ENCODE measurements around the gene FNBP1L. TPM values are rescaled to one million over a fixed set of nuclear protein-coding genes. Genes with fewer than 3 reads are reported as not detected.

FNBP1L gene
- total and polyA plus RNA-seq, 2 donors from 2014 or later: 32.7 to 57.3 TPM

DNA sequence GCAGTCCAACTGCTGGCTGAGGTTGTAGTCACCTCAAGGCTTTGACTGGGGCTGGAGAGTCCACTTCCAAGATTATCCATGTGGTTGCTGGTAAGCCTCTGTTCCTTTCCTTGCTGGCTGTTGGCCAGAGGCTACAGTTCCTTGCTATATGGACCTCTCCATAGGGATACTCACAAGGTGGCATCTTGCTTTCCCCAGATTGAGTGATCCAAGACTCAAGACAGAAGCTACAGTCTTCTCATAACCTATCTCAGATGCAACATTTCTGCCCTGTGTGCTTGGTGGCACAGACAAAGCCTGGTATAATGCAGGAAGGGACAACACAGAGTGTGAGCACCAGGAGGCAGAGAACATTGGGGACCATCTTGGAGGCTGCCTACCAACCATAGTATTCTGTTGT lies 111.8 kb downstream of the FNBP1L start:
- Histone ChIP-seq H3K4me3 (ENCODE audit: low read length in 3 of 3) (no peak overlapping the region), H3K36me3 (ENCODE audit: control insufficient read depth in 2 of 3, insufficient read depth in 3 of 3, low read length in 3 of 3) (peaks cover 4 to 15% (median 12%) of the 10 kb centered on the region in 3 donors), H3K27me3 (ENCODE audit: control insufficient read depth, insufficient read depth, low read length) (no peaks in the 10 kb centered on the region), H3K4me1 (ENCODE audit: control insufficient read depth in 2 of 3, insufficient read depth in 2 of 3, low read depth in 1 of 3, low read length in 3 of 3) (peaks cover 0 to 14% (median 3%) of the 10 kb centered on the region in 3 donors), H3K27ac (ENCODE audit: low read depth in 2 of 2, low read length in 2 of 2) (no peak overlapping the region), H3K9ac (ENCODE audit: low read length in 3 of 3) (no peak overlapping the region), H3K9me3 (ENCODE audit: control insufficient read depth in 2 of 3, insufficient read depth in 1 of 3, low read length in 3 of 3) (no peaks in the 10 kb centered on the region)
- intact Hi-C loops (cut with DNase I): no loop called here
- TF ChIP-seq, protein P1, sequence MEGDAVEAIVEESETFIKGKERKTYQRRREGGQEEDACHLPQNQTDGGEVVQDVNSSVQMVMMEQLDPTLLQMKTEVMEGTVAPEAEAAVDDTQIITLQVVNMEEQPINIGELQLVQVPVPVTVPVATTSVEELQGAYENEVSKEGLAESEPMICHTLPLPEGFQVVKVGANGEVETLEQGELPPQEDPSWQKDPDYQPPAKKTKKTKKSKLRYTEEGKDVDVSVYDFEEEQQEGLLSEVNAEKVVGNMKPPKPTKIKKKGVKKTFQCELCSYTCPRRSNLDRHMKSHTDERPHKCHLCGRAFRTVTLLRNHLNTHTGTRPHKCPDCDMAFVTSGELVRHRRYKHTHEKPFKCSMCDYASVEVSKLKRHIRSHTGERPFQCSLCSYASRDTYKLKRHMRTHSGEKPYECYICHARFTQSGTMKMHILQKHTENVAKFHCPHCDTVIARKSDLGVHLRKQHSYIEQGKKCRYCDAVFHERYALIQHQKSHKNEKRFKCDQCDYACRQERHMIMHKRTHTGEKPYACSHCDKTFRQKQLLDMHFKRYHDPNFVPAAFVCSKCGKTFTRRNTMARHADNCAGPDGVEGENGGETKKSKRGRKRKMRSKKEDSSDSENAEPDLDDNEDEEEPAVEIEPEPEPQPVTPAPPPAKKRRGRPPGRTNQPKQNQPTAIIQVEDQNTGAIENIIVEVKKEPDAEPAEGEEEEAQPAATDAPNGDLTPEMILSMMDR (IDR thresholded peaks at IDR 0.05; ENCODE audit: borderline replicate concordance, extremely low read depth, insufficient read depth): no peak
- no peak for FAIRE-seq
- no peak for DNase-seq

DNA sequence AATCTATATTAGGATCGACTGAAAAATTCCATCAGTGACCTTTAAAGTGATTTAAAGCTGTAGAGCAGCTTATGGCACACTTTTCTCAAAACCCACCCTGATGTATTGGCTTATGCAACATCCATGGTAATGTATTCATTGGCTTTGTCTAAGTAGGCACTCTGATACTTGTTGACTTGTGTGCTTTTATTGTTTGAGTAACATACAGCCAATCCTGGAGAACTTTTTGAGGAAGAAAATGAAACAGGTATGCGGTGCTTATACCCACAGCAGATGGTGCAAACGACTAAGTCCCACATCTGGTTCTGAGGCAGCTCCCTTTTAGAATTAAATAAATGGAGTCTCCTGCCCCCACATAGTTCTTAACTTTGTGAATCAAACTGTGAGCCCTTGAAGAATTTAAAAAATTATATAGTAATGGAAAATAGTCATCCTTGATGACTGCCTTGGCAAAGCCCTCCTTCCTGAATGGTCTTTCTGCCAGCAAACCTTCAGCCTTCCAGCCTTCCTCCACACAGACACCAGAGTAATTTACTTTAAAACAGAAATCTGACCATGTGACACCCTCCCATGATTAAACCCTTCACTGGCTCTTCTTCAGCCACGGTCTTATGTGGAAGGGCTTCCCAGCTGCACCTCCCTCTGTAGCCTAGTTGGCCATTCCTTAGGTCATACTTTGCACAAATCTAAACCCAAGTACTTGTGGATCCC lies 117.7 kb downstream of the FNBP1L start:
- Histone ChIP-seq H3K27ac (ENCODE audit: low read depth in 2 of 2, low read length in 2 of 2) (no peak overlapping the region), H3K4me1 (ENCODE audit: control insufficient read depth in 2 of 3, insufficient read depth in 2 of 3, low read depth in 1 of 3, low read length in 3 of 3) (peaks cover 0 to 2% (median 0%) of the 10 kb centered on the region in 3 donors), H3K9ac (ENCODE audit: low read length in 3 of 3) (no peak overlapping the region), H3K9me3 (ENCODE audit: control insufficient read depth in 2 of 3, insufficient read depth in 1 of 3, low read length in 3 of 3) (no peaks in the 10 kb centered on the region), H3K4me3 (ENCODE audit: low read length in 3 of 3) (no peak overlapping the region), H3K27me3 (ENCODE audit: control insufficient read depth, insufficient read depth, low read length) (no peaks in the 10 kb centered on the region), H3K36me3 (ENCODE audit: control insufficient read depth in 2 of 3, insufficient read depth in 3 of 3, low read length in 3 of 3) (peaks cover 4 to 32% (median 29%) of the 10 kb centered on the region in 3 donors)
- intact Hi-C loops (cut with DNase I): no loop called here
- no peak for DNase-seq
- FAIRE-seq: no peak
- TF ChIP-seq, protein P1 (IDR thresholded peaks at IDR 0.05; ENCODE audit: borderline replicate concordance, extremely low read depth, insufficient read depth): no peak

- H3K36me3 ChIP-seq (ENCODE audit: control insufficient read depth in 2 of 3, insufficient read depth in 3 of 3, low read length in 3 of 3): peaks cover 4 to 32% (median 27%) of the 10 kb centered on the region in 3 donors
- TF ChIP-seq, protein P1 (IDR thresholded peaks at IDR 0.05; ENCODE audit: borderline replicate concordance, extremely low read depth, insufficient read depth): no peak
- H3K4me3 ChIP-seq (ENCODE audit: low read length in 3 of 3): no peak overlapping the region
- no peaks in the 10 kb centered on the region for H3K9me3 ChIP-seq (ENCODE audit: control insufficient read depth in 2 of 3, insufficient read depth in 1 of 3, low read length in 3 of 3)
- no peak overlapping the region for H3K27ac ChIP-seq (ENCODE audit: low read depth in 2 of 2, low read length in 2 of 2)
- H3K27me3 ChIP-seq (ENCODE audit: control insufficient read depth, insufficient read depth, low read length): no peaks in the 10 kb centered on the region
- intact Hi-C loops (cut with DNase I): no loop called here
- no peak for FAIRE-seq
- peaks cover 0 to 2% (median 0%) of the 10 kb centered on the region in 3 donors for H3K4me1 ChIP-seq (ENCODE audit: control insufficient read depth in 2 of 3, insufficient read depth in 2 of 3, low read depth in 1 of 3, low read length in 3 of 3)
- DNase-seq: no peak
- H3K9ac ChIP-seq (ENCODE audit: low read length in 3 of 3): no peak overlapping the region
Measured at GRCh38 chr1:93566227-93566626, 118.3 kb downstream of the FNBP1L start.

Data from kidney (tissue), 14 donors.